Measurements from ENCODE around the gene IGSF22. TPM values are rescaled to one million over a fixed set of nuclear protein-coding genes. Genes with fewer than 3 reads are reported as not detected.

Gene IGSF22
- total and polyA plus RNA-seq, 4 donors = 0.20 to 4.5 (median 2.4) TPM

DNA sequence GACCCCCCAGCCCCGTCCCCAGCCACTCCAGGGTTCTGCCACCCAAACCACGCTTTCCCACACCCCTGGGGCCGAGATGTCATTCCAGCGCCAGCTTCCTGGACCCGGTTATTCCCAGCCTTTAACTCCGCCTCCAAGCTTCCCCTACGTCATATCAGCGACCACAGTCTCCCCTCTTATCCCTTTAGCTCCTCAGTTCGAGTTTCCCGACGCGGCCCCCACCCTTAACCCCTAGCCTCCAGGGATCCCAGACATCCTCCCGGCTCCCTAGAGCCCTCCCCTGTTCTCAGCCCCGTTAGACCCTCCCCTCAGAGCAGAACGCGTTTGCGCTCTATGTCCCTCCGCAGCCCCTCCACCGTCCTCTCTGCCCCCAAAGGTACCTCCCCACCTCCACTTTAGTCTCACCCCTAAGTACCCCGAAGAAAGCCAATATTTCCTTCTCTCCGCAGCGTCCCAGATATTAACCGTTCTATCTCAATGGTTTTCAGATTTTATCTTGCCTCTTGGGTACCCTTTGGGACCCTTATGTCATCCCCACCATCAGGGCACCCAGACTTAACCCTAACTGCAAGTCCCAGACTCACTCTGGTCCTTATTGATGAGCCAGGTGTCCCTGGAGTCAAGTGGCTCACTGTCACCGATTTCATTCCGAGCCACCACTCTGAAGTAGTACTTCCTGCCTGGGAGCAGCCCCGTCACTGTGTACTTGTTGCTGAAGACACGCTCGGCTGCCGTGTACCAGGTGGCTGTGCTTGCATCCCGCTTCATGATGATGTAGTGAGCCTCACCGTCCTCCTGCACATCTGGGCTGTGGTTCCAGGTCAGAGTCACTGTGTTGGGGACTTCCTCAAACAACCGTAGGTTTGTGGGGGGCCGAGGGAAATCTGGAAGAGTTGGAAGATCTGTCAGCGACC lies 19.4 kb downstream of the IGSF22 start:
- Histone ChIP-seq H3K9me3 (ENCODE audit: control insufficient read depth, insufficient read depth, low read length) (no peaks in the 10 kb centered on the region), H3K36me3 (ENCODE audit: control insufficient read depth, insufficient read depth, low read length) (peaks cover 18% of the 10 kb centered on the region), H3K4me3 (ENCODE audit: low read depth, low read length) (peak overlapping the region; percentile 53), H3K4me1 (ENCODE audit: control insufficient read depth, insufficient read depth, low read length) (peaks cover 17% of the 10 kb centered on the region), H3K27me3 (ENCODE audit: control insufficient read depth, insufficient read depth, low read length) (no peaks in the 10 kb centered on the region), H3K27ac (ENCODE audit: low read depth, low read length) (peak overlapping the region; percentile 58)
- peak in 3 of 6 donors; percentile 62 to 94 (median 89) for DNase-seq (ENCODE audit: low read depth in 4 of 6, low spot score in 6 of 6)
- 12% methylated on average over 31 of the region's 34 CpGs for WGBS (ENCODE audit: insufficient coverage)

GRCh38 chr11:18705651-18706281 lies 20.2 kb downstream of the IGSF22 start:
- Histone ChIP-seq H3K27me3 (ENCODE audit: control insufficient read depth, insufficient read depth, low read length) (no peaks in the 10 kb centered on the region), H3K4me3 (ENCODE audit: low read depth, low read length) (peak overlapping the region; percentile 53), H3K36me3 (ENCODE audit: control insufficient read depth, insufficient read depth, low read length) (peaks cover 26% of the 10 kb centered on the region), H3K9me3 (ENCODE audit: control insufficient read depth, insufficient read depth, low read length) (no peaks in the 10 kb centered on the region), H3K27ac (ENCODE audit: low read depth, low read length) (no peak overlapping the region), H3K4me1 (ENCODE audit: control insufficient read depth, insufficient read depth, low read length) (peaks cover 18% of the 10 kb centered on the region)
- under 1% methylated on average over 42 of the region's 46 CpGs for WGBS (ENCODE audit: insufficient coverage)
- peak in 2 of 6 donors; percentile 53 to 58 for DNase-seq (ENCODE audit: low read depth in 4 of 6, low spot score in 6 of 6)

DNA sequence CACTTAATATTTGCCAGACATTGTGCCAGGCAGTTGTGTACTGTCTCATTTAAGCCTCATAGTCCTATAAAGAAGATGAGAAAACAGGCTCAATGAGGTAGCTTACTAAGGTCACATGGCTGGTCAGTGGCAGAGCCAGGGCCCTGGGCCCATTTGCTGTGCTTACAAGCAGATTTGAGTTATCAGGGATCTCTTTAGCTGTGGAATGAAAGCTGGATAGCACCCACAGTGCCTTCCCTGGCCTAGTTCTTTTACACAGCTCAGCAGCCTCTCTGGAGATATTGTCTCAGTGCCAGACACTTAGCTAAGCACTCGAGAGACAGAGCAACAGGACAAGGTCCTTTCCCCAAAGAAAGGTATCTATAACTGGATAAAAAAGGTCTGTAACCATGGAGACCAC lies 21.3 kb downstream of the IGSF22 start:
- no CpG with 5 or more reads among the region's 1 CpG for WGBS (ENCODE audit: insufficient coverage)
- DNase-seq (ENCODE audit: low read depth in 4 of 6, low spot score in 6 of 6) = no peak

DNA sequence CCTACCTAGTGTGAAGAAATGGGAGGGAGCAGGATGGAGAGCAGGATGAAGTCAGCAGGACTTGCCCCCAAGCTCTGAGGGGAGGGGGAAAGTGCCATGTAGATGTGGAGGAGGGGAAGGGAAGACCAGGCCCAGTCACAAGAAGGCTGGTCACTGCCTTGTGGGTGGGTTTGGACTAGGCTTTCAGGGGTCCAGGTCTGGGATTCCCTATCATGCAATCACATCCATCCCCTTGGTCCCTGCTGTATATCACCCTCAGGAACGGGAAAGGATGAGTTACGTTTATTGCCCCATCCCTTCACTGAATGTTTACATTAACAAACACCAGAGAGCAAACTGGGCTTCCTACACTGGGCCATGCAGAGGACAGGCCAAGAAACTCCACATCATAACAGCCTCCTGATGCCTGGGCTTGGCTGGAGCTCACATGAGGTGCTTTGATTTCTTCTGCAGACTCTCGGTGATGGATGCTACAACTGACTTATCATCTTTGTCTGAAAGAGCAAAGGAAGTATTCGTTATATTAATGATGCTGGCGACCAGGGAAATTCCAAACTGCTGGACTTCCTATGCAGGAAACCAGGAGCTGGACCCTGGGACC lies 21.8 kb downstream of the IGSF22 start:
- Histone ChIP-seq H3K36me3 (ENCODE audit: control insufficient read depth, insufficient read depth, low read length) (peaks cover 28% of the 10 kb centered on the region), H3K27me3 (ENCODE audit: control insufficient read depth, insufficient read depth, low read length) (no peaks in the 10 kb centered on the region), H3K4me3 (ENCODE audit: low read depth, low read length) (no peak overlapping the region), H3K4me1 (ENCODE audit: control insufficient read depth, insufficient read depth, low read length) (peaks cover 34% of the 10 kb centered on the region), H3K27ac (ENCODE audit: low read depth, low read length) (no peak overlapping the region), H3K9me3 (ENCODE audit: control insufficient read depth, insufficient read depth, low read length) (no peaks in the 10 kb centered on the region)
- DNase-seq (ENCODE audit: low read depth in 4 of 6, low spot score in 6 of 6) = no peak
- WGBS (ENCODE audit: insufficient coverage) = 80% methylated on average over 5 of the region's 5 CpGs

More for the DNA sequence above, 21.3 kb downstream of the IGSF22 start:
- Histone ChIP-seq H3K27ac (ENCODE audit: low read depth, low read length) (no peak overlapping the region), H3K9me3 (ENCODE audit: control insufficient read depth, insufficient read depth, low read length) (no peaks in the 10 kb centered on the region), H3K36me3 (ENCODE audit: control insufficient read depth, insufficient read depth, low read length) (peaks cover 30% of the 10 kb centered on the region), H3K27me3 (ENCODE audit: control insufficient read depth, insufficient read depth, low read length) (no peaks in the 10 kb centered on the region), H3K4me1 (ENCODE audit: control insufficient read depth, insufficient read depth, low read length) (peaks cover 29% of the 10 kb centered on the region), H3K4me3 (ENCODE audit: low read depth, low read length) (no peak overlapping the region)

DNA sequence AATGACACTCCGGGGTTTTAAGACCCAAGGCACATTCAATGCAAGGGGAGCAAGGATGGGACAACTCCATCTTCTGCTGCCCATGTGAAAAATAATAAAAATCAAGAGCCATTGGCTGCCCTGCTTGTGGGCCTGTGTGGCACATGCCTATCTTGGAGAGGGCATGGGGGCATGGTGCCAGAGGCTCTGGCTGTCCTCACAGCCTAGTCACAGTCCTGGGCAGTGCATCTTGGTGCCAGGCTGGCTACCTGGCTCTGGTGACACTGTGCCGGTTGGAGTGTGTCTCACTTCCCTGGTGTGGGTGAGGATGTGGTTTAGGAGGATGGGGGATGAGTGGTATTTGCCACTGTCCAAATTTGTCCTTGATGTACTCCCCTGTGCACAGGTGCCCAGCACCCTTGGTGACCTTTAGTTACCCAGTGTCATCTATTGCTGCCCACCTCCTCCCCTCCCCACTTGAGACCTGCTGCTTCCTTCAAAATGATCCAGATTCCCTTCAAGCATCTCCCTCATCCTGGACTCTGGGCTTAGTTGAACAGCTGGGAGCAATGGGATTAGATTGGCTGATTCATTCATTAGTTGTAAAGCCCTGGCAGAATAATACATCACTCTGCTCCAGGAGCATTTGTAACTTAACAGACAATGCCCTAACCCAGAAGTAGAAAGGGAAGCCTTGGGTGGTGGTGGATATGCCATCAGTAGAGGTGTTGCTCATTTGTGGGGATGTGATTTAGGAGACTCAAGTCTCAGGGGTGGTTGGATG lies 22.8 kb downstream of the IGSF22 start:
- no peak overlapping the region for H3K4me3 ChIP-seq (ENCODE audit: low read depth, low read length)
- no peak overlapping the region for H3K27ac ChIP-seq (ENCODE audit: low read depth, low read length)
- H3K9me3 ChIP-seq (ENCODE audit: control insufficient read depth, insufficient read depth, low read length) = no peaks in the 10 kb centered on the region
- DNase-seq (ENCODE audit: low read depth in 4 of 6, low spot score in 6 of 6) = no peak
- H3K36me3 ChIP-seq (ENCODE audit: control insufficient read depth, insufficient read depth, low read length) = peaks cover 28% of the 10 kb centered on the region
- H3K27me3 ChIP-seq (ENCODE audit: control insufficient read depth, insufficient read depth, low read length) = no peaks in the 10 kb centered on the region
- 52% methylated on average over 2 of the region's 2 CpGs for WGBS (ENCODE audit: insufficient coverage)
- peaks cover 36% of the 10 kb centered on the region for H3K4me1 ChIP-seq (ENCODE audit: control insufficient read depth, insufficient read depth, low read length)

- Histone ChIP-seq H3K9me3 (ENCODE audit: control insufficient read depth, insufficient read depth, low read length) (no peaks in the 10 kb centered on the region), H3K4me1 (ENCODE audit: control insufficient read depth, insufficient read depth, low read length) (peaks cover 31% of the 10 kb centered on the region), H3K36me3 (ENCODE audit: control insufficient read depth, insufficient read depth, low read length) (peaks cover 28% of the 10 kb centered on the region), H3K27ac (ENCODE audit: low read depth, low read length) (no peak overlapping the region), H3K4me3 (ENCODE audit: low read depth, low read length) (no peak overlapping the region), H3K27me3 (ENCODE audit: control insufficient read depth, insufficient read depth, low read length) (no peaks in the 10 kb centered on the region)
- 96% methylated on average over 17 of the region's 17 CpGs for WGBS (ENCODE audit: insufficient coverage)
- DNase-seq (ENCODE audit: low read depth in 4 of 6, low spot score in 6 of 6) = no peak
Measured at GRCh38 chr11:18701614-18702216, 24.3 kb downstream of the IGSF22 start.

DNA sequence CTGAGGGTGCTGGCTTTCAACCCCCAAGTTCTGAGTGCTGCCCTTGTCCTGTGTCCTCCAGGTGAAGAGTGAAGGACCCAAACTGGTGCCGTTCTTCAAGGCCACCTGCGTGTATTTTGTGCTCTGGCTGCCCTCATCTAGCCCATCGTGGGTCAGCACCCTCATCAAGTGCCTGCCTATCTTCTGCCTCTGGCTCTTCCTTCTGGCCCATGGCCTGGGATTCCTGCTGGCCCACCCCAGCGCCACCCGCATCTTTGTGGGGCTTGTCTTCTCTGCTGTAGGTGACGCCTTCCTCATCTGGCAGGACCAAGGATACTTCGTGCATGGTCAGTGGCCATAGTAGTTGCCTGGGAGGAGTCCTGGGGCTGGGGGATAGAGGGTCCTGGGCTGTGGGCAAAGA lies 25.1 kb downstream of the IGSF22 start:
- Histone ChIP-seq H3K27ac (ENCODE audit: low read depth, low read length) (no peak overlapping the region), H3K4me3 (ENCODE audit: low read depth, low read length) (no peak overlapping the region), H3K9me3 (ENCODE audit: control insufficient read depth, insufficient read depth, low read length) (no peaks in the 10 kb centered on the region), H3K4me1 (ENCODE audit: control insufficient read depth, insufficient read depth, low read length) (peaks cover 28% of the 10 kb centered on the region), H3K27me3 (ENCODE audit: control insufficient read depth, insufficient read depth, low read length) (no peaks in the 10 kb centered on the region), H3K36me3 (ENCODE audit: control insufficient read depth, insufficient read depth, low read length) (peaks cover 28% of the 10 kb centered on the region)
- DNase-seq (ENCODE audit: low read depth in 4 of 6, low spot score in 6 of 6) = no peak
- 94% methylated on average over 7 of the region's 7 CpGs for WGBS (ENCODE audit: insufficient coverage)

- Histone ChIP-seq H3K27me3 (ENCODE audit: control insufficient read depth, insufficient read depth, low read length) (no peaks in the 10 kb centered on the region), H3K36me3 (ENCODE audit: control insufficient read depth, insufficient read depth, low read length) (peaks cover 28% of the 10 kb centered on the region), H3K27ac (ENCODE audit: low read depth, low read length) (no peak overlapping the region), H3K4me3 (ENCODE audit: low read depth, low read length) (no peak overlapping the region), H3K4me1 (ENCODE audit: control insufficient read depth, insufficient read depth, low read length) (peaks cover 23% of the 10 kb centered on the region), H3K9me3 (ENCODE audit: control insufficient read depth, insufficient read depth, low read length) (no peaks in the 10 kb centered on the region)
- WGBS (ENCODE audit: insufficient coverage) = 67% methylated on average over 1 of the region's 1 CpG
- no peak for DNase-seq (ENCODE audit: low read depth in 4 of 6, low spot score in 6 of 6)
Measured at GRCh38 chr11:18700375-18700774, 25.6 kb downstream of the IGSF22 start.

DNA sequence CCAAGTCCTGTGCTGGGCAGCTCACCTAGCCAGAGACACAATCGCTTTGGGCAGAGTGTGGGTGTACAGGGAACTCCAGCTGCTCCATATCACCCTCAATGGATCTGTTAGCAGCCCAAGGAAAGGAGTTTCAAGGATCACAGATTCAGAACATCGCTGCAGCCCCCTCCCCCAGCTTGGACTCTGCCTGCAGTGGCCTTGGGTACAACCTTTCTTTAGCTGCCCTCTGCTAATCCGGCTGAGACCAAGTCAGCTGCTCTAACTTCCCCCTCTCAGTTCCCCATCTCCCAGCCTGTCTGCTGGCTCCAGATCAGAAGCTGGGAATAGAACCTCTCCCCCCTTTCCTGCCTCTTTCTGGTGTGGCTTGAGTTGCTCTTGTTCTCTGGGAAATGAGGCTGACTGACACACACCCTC lies 26.1 kb downstream of the IGSF22 start:
- H3K27ac ChIP-seq (ENCODE audit: low read depth, low read length) = no peak overlapping the region
- no peak overlapping the region for H3K4me3 ChIP-seq (ENCODE audit: low read depth, low read length)
- H3K27me3 ChIP-seq (ENCODE audit: control insufficient read depth, insufficient read depth, low read length) = no peaks in the 10 kb centered on the region
- peaks cover 23% of the 10 kb centered on the region for H3K4me1 ChIP-seq (ENCODE audit: control insufficient read depth, insufficient read depth, low read length)
- 57% methylated on average over 3 of the region's 3 CpGs for WGBS (ENCODE audit: insufficient coverage)
- H3K36me3 ChIP-seq (ENCODE audit: control insufficient read depth, insufficient read depth, low read length) = peaks cover 28% of the 10 kb centered on the region
- H3K9me3 ChIP-seq (ENCODE audit: control insufficient read depth, insufficient read depth, low read length) = no peaks in the 10 kb centered on the region
- peak in 1 of 6 donors; percentile 28 for DNase-seq (ENCODE audit: low read depth in 4 of 6, low spot score in 6 of 6)
